ENCODE measurements around the gene ATP8A1. TPM values are rescaled to one million over a fixed set of nuclear protein-coding genes. Genes with fewer than 3 reads are reported as not detected.

ATP8A1 gene
- total RNA-seq, 4 donors from 2014 or later = 5.9 to 16.5 (median 7.3) TPM

GRCh38 chr4:42364266-42365053, 292.4 kb downstream of the ATP8A1 start:
- no peak for DNase-seq (ENCODE audit: low spot score in 2 of 2)
- TF ChIP-seq EP300 (IDR thresholded peaks at IDR 0.05) (no peak), CTCF (IDR thresholded peaks at IDR 0.05) (no peak), POLR2A (IDR thresholded peaks at IDR 0.05) (no peak), POLR2AphosphoS5 (IDR thresholded peaks at IDR 0.05) (no peak)
- Histone ChIP-seq H3K27me3 (peaks cover 2% of the 10 kb centered on the region), H3K27ac (no peak overlapping the region), H3K9me3 (no peaks in the 10 kb centered on the region), H3K36me3 (no peaks in the 10 kb centered on the region), H3K4me3 (no peak overlapping the region), H3K4me1 (no peaks in the 10 kb centered on the region)

DNA sequence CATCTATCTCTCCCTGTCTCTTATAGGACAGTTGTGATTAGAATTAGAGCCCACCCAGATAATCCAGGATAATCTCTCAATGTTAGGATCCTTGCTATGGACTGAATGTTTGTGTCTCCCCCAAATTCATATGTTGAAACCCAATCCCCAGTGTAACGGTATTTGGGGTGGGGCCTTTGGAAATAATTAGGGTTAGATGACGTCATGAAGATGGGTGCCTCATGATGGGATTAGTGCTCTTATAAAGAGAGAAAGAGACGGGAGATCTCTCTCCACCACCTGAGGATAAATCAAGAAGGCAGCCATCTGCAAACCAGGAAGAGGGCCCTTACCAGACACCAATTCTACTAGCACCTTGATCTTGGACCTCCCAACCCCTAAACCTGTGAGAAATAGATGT, 293.3 kb downstream of the ATP8A1 start:
- no peak for TF ChIP-seq POLR2AphosphoS5 (IDR thresholded peaks at IDR 0.05)
- TF ChIP-seq CTCF (IDR thresholded peaks at IDR 0.05) = no peak
- no peak for TF ChIP-seq POLR2A (IDR thresholded peaks at IDR 0.05)
- TF ChIP-seq EP300 (IDR thresholded peaks at IDR 0.05) = no peak
- Histone ChIP-seq H3K9me3 (no peaks in the 10 kb centered on the region), H3K27me3 (no peaks in the 10 kb centered on the region), H3K36me3 (no peaks in the 10 kb centered on the region), H3K4me3 (no peak overlapping the region), H3K4me1 (no peaks in the 10 kb centered on the region), H3K27ac (no peak overlapping the region)
- no peak for DNase-seq (ENCODE audit: low spot score in 2 of 2)
- WGBS = 74% methylated on average over 3 of the region's 3 CpGs

DNA sequence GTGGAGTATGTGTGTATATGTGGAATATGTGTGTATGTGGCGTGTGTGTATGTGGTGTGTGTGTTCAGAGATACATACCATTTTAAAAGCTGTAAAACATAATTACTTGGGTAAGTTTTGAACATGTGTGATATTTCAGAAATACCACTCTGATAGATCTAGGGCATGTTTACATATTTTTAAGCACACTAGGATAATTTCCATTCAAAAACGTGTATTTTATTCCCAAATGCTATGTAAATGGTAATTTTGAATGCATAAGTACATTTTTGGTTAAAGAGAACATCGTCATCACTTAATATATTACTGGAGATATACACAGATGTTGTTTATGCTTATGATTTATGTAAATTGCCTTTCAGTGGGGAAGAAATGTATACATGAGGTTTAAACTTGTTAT, 294.3 kb downstream of the ATP8A1 start:
- Histone ChIP-seq H3K9me3 (no peaks in the 10 kb centered on the region), H3K27ac (no peak overlapping the region), H3K36me3 (no peaks in the 10 kb centered on the region), H3K27me3 (no peaks in the 10 kb centered on the region), H3K4me1 (no peaks in the 10 kb centered on the region), H3K4me3 (no peak overlapping the region)
- 81% methylated on average over 3 of the region's 3 CpGs for whole genome bisulfite sequencing
- no peak for DNase-seq (ENCODE audit: low spot score in 2 of 2)
- TF ChIP-seq EP300 (IDR thresholded peaks at IDR 0.05) = no peak
- TF ChIP-seq CTCF (IDR thresholded peaks at IDR 0.05) = no peak
- no peak for TF ChIP-seq POLR2AphosphoS5 (IDR thresholded peaks at IDR 0.05)
- TF ChIP-seq POLR2A (IDR thresholded peaks at IDR 0.05) = no peak

- Histone ChIP-seq H3K9me3 (no peaks in the 10 kb centered on the region), H3K27me3 (peaks cover 4% of the 10 kb centered on the region), H3K4me3 (no peak overlapping the region), H3K4me1 (no peaks in the 10 kb centered on the region), H3K36me3 (no peaks in the 10 kb centered on the region), H3K27ac (no peak overlapping the region)
- DNase-seq (ENCODE audit: low spot score in 2 of 2) = no peak
- TF ChIP-seq CTCF (IDR thresholded peaks at IDR 0.05) (no peak), POLR2A (IDR thresholded peaks at IDR 0.05) (no peak), POLR2AphosphoS5 (IDR thresholded peaks at IDR 0.05) (no peak), EP300 (IDR thresholded peaks at IDR 0.05) (no peak)
- 79% methylated on average over 8 of the region's 8 CpGs for WGBS
These were observed 295.4 kb downstream of the ATP8A1 start for GRCh38 chr4:42361456-42361855.

- WGBS = 14% methylated on average over 2 of the region's 2 CpGs
- no peak overlapping the region for H3K4me3 ChIP-seq
- H3K9me3 ChIP-seq = no peaks in the 10 kb centered on the region
- H3K27ac ChIP-seq = no peak overlapping the region
- DNase-seq (ENCODE audit: low spot score in 2 of 2) = no peak
- no peak for TF ChIP-seq POLR2A (IDR thresholded peaks at IDR 0.05)
- no peak for TF ChIP-seq POLR2AphosphoS5 (IDR thresholded peaks at IDR 0.05)
- no peak for TF ChIP-seq EP300 (IDR thresholded peaks at IDR 0.05)
- no peak for TF ChIP-seq CTCF (IDR thresholded peaks at IDR 0.05)
- no peaks in the 10 kb centered on the region for H3K4me1 ChIP-seq
- H3K27me3 ChIP-seq = peaks cover 4% of the 10 kb centered on the region
- no peaks in the 10 kb centered on the region for H3K36me3 ChIP-seq
These were observed 296.6 kb downstream of the ATP8A1 start for GRCh38 chr4:42360256-42360669.
